ENCODE results near the gene C11orf24. TPM values are rescaled to one million over a fixed set of nuclear protein-coding genes. Genes with fewer than 3 reads are reported as not detected.

C11orf24 gene
- total and polyA plus RNA-seq, 2 of the 4 experiments (the other 2 are of a cell fraction): 42.5 to 135 TPM

GRCh38 chr11:68211546-68211945, 60.2 kb downstream of the C11orf24 start:
- Histone ChIP-seq H3K9me3 (ENCODE audit: control insufficient read depth, insufficient read depth, low read length) (no peaks in the 10 kb centered on the region), H2AK5ac (ENCODE audit: low read depth, low read length) (no peak overlapping the region), H4K8ac (ENCODE audit: low read depth in 2 of 2, low read length in 2 of 2) (no peak overlapping the region), H3K4ac (ENCODE audit: low read depth, low read length) (no peak overlapping the region), H3K4me2 (ENCODE audit: low read depth, low read length) (peak overlapping the region; percentile 94; the same call in 1 of the 2 replicates), H3K14ac (replicated peaks; ENCODE audit: low read depth, low read length) (no peak overlapping the region), H2BK20ac (ENCODE audit: low read depth, low read length) (no peak overlapping the region), H3K23ac (ENCODE audit: low read depth, low read length) (peak overlapping the region; percentile 27; the same call in 1 of the 2 replicates), H4K91ac (ENCODE audit: insufficient read depth, low read depth, low read length) (no peak overlapping the region), H3K27me3 (ENCODE audit: control insufficient read depth, insufficient read depth, low read length) (peaks cover 14% of the 10 kb centered on the region; the same call in 1 of the 2 replicates), H3K9ac (ENCODE audit: low read depth, low read length) (no peak overlapping the region), H4K5ac (ENCODE audit: low read depth, low read length) (no peak overlapping the region), H3K4me1 (ENCODE audit: control insufficient read depth, insufficient read depth, low read length) (peaks cover 5% of the 10 kb centered on the region; the same call in 1 of the 2 replicates), H2BK15ac (ENCODE audit: low read depth, low read length) (no peak overlapping the region), H3K27ac (ENCODE audit: insufficient read depth, low read length) (no peak overlapping the region), H3K56ac (ENCODE audit: extremely low read depth, insufficient read depth, low read length) (no peak overlapping the region), H3K79me1 (ENCODE audit: low read depth in 1 of 2, low read length in 2 of 2) (peaks cover 6 to 46% of the 10 kb centered on the region in 2 experiments), H3K36me3 (ENCODE audit: control insufficient read depth, insufficient read depth, low read length) (no peaks in the 10 kb centered on the region), H3K4me3 (ENCODE audit: insufficient read depth, low read depth, low read length) (no peak overlapping the region), H2AK9ac (replicated peaks; ENCODE audit: low read depth, low read length, poor library complexity) (no peak overlapping the region), H2AFZ (replicated peaks; ENCODE audit: low read length, poor library complexity) (no peak overlapping the region), H4K20me1 (ENCODE audit: insufficient read depth, low read length) (peaks cover 61% of the 10 kb centered on the region), H2BK120ac (ENCODE audit: low read depth, low read length) (no peak overlapping the region), H3K9me1 (ENCODE audit: insufficient read depth, low read length) (peaks cover 13% of the 10 kb centered on the region; the same call in 1 of the 2 replicates), H3K18ac (ENCODE audit: low read depth, low read length) (no peak overlapping the region), H2BK5ac (ENCODE audit: low read depth, low read length, poor library complexity, severe bottlenecking) (no peak overlapping the region)
- no TSS peak for BruUV-seq (replicated peaks)
- DNase-seq: no peak
- POLR2A ChIA-PET (ENCODE audit: unreplicated experiment): interaction anchor here (0.5 kb wide), 1 partner anchor 239 kb away, joined by 12 read pairs; no protein-coding TSS in a partner anchor
- dilution Hi-C loops (cut with HindIII; ENCODE audit: low sequenced_read_pairs, unreplicated experiment): no loop called here
- 42% methylated on average over 7 of the region's 14 CpGs; no CpG with 5 or more reads in 1 of the 2 experiments for WGBS, 2 experiments (ENCODE audit: extremely low coverage in 2 of 2, insufficient read length in 1 of 2)
- in situ Hi-C loops (cut with MboI; ENCODE audit: low sequenced_read_pairs): no loop called here
- no peak for ATAC-seq (ENCODE audit: low read depth)
- intact Hi-C loops (cut with micrococcal nuclease): no loop called here
- CTCF ChIA-PET: no interaction called here
- TF ChIP-seq POLR2A (IDR thresholded peaks at IDR 0.05; ENCODE audit: low read depth, low read length) (no peak), MAFK (IDR thresholded peaks at IDR 0.05; ENCODE audit: low read depth, low read length) (no peak), RFX5 (IDR thresholded peaks at IDR 0.05; ENCODE audit: low read depth, low read length) (no peak), BHLHE40 (IDR thresholded peaks at IDR 0.05; ENCODE audit: low read depth, low read length) (no peak), MAZ (IDR thresholded peaks at IDR 0.05; ENCODE audit: borderline replicate concordance, low read depth, low read length) (no peak), RCOR1 (IDR thresholded peaks at IDR 0.05; ENCODE audit: insufficient replicate concordance, low read length) (no peak), CHD1 (IDR thresholded peaks at IDR 0.05; ENCODE audit: low read depth, low read length) (no peak), SMC3 (IDR thresholded peaks at IDR 0.05; ENCODE audit: low read depth, low read length) (no peak), RAD21 (IDR thresholded peaks at IDR 0.05; ENCODE audit: low read length) (no peak), ELK1 (IDR thresholded peaks at IDR 0.05; ENCODE audit: borderline replicate concordance, low read depth, low read length) (no peak)

Other genes with a start within 250 kb of the C11orf24 start
- 80.0 and 85.9 TPM in 2 replicates for gene NDUFS8, start 241.3 kb downstream of the C11orf24 start, total RNA-seq (2012; rRNA removed)
- gene NDUFS8, start 241.3 kb downstream of the C11orf24 start, polyA plus RNA-seq (2012; rRNA removed): 131 and 165 TPM in 2 replicates
- 25.3 and 30.8 TPM in 2 replicates for gene TCIRG1, start 232.9 kb downstream of the C11orf24 start, total RNA-seq (2012; rRNA removed)
- 117 and 148 TPM in 2 replicates for gene TCIRG1, start 232.9 kb downstream of the C11orf24 start, polyA plus RNA-seq (2012; rRNA removed)
- gene CHKA, start 150.6 kb downstream of the C11orf24 start, total RNA-seq (2012; rRNA removed): 4.5 and 6.7 TPM in 2 replicates
- 6.9 and 8.4 TPM in 2 replicates for gene CHKA, start 150.6 kb downstream of the C11orf24 start, polyA plus RNA-seq (2012; rRNA removed)
- 13.4 and 26.1 TPM in 2 replicates for gene KMT5B, start 58.7 kb downstream of the C11orf24 start, total RNA-seq (2012; rRNA removed)
- gene KMT5B, start 58.7 kb downstream of the C11orf24 start, polyA plus RNA-seq (2012; rRNA removed): 9.6 and 11.2 TPM in 2 replicates
- gene LRP5, start 40.6 kb upstream of the C11orf24 start, total RNA-seq (2012; rRNA removed): 10.4 and 11.1 TPM in 2 replicates
- gene LRP5, start 40.6 kb upstream of the C11orf24 start, polyA plus RNA-seq (2012; rRNA removed): 15.0 and 19.0 TPM in 2 replicates
- gene PPP6R3, start 188.8 kb upstream of the C11orf24 start, total RNA-seq (2012; rRNA removed): 123 and 148 TPM in 2 replicates
- gene PPP6R3, start 188.8 kb upstream of the C11orf24 start, polyA plus RNA-seq (2012; rRNA removed): 29.0 and 30.1 TPM in 2 replicates